ENCODE measurements around the gene KLF1.

The KLF1 gene

DNA sequence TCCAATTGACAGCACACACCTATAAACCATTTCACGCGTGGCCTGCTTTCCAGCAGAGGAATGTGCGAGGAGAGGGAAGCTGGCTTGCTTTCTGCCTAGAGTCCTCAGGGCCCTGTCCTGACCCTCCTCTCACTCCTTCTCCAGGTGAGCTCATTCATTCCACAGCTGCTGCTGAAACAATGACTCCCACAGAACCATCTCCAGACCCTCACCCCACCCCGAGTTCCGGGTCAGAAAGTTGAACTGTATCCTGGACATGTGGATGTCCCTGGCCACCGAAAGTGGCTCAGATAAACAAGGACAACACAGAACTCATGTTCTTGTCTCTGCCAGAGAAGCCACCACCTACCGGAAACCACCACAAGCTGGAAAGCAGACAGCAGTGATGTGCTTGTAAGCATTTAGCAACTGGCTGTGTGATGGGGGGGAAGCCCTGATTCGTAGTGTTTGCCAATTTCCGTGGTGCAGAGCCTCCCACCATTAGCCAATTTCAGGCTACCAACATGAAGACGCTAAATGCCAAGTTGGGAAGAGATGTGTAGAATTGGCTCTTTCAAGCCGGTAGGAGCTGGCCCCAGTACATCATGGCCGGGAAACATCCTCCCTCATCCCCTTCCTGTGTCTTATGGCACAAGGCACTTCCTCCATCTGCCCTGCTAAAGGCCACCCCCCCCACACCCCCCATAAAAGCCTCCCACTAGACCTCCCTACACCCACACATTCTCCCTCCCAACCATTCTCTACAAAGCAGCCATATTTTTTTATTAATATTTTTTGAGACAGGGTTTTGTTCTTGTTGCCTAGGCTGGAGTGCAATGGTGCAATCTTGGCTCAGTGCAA lies 27.1 kb upstream of the KLF1 start:
- H3K27ac Mint-ChIP-seq, result peak overlapping the region; percentile 77 to 99 (median 97)
- no peaks in the 10 kb centered on the region for H3K36me3 Mint-ChIP-seq (ENCODE audit: low read depth)
- H3K4me3 Mint-ChIP-seq, result peak overlapping the region in 1 of 3 experiments; percentile 76
- peaks cover 24% of the 10 kb centered on the region for H3K4me1 Mint-ChIP-seq
- no peak for TF ChIP-seq CTCF (IDR thresholded peaks at IDR 0.05; ENCODE audit: unreplicated experiment in 3 of 3)
- H3K9me3 Mint-ChIP-seq, result no peaks in the 10 kb centered on the region
- no peaks in the 10 kb centered on the region for H3K27me3 Mint-ChIP-seq (ENCODE audit: low read depth)

GRCh38 chr19:12913011-12913561 lies 26.1 kb upstream of the KLF1 start:
- no peak for TF ChIP-seq CTCF (IDR thresholded peaks at IDR 0.05; ENCODE audit: unreplicated experiment in 3 of 3)
- Mint-ChIP-seq H3K27ac (peak overlapping the region; percentile 77 to 99 (median 97)), H3K9me3 (no peaks in the 10 kb centered on the region), H3K27me3 (ENCODE audit: low read depth) (no peaks in the 10 kb centered on the region), H3K4me3 (peak overlapping the region; percentile 14 to 76 (median 42)), H3K4me1 (peaks cover 28% of the 10 kb centered on the region), H3K36me3 (ENCODE audit: low read depth) (no peaks in the 10 kb centered on the region)

- peak overlapping the region; percentile 14 to 76 (median 42) for H3K4me3 Mint-ChIP-seq
Measured at GRCh38 chr19:12912571-12912970, 25.6 kb upstream of the KLF1 start.

DNA sequence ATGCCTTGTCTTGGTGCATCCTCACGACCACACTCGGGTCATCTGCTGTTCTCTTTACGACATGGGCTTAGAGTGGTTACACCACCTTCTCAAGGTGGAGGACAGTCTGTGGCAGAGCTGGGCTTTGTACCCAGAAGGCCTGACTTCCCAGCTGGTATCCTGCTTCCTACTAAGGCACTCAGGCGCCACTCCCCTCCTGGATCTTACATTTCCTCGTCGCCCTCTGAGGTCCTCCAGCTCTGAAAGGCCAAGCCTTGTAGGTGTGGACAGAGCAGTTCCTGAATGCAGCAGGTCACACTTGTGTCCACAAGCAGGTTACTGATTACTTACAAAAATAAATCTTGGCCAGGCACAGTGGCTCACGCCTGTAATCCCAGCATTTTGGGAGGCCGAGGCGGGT lies 20.2 kb upstream of the KLF1 start:
- Mint-ChIP-seq H3K27me3 (ENCODE audit: low read depth) (no peaks in the 10 kb centered on the region), H3K36me3 (ENCODE audit: low read depth) (no peaks in the 10 kb centered on the region), H3K4me3 (no peak overlapping the region), H3K4me1 (peaks cover 7% of the 10 kb centered on the region), H3K9me3 (no peaks in the 10 kb centered on the region), H3K27ac (no peak overlapping the region)
- TF ChIP-seq CTCF (IDR thresholded peaks at IDR 0.05; ENCODE audit: unreplicated experiment in 3 of 3), result no peak

More at GRCh38 chr19:12912571-12912970, 25.6 kb upstream of the KLF1 start:
- Mint-ChIP-seq H3K4me1 (peaks cover 28% of the 10 kb centered on the region), H3K27ac (peak overlapping the region; percentile 77 to 99 (median 97)), H3K27me3 (ENCODE audit: low read depth) (no peaks in the 10 kb centered on the region), H3K9me3 (no peaks in the 10 kb centered on the region), H3K36me3 (ENCODE audit: low read depth) (no peaks in the 10 kb centered on the region)
- TF ChIP-seq CTCF (IDR thresholded peaks at IDR 0.05; ENCODE audit: unreplicated experiment in 3 of 3), result no peak

GRCh38 chr19:12899891-12900518 lies 13.0 kb upstream of the KLF1 start:
- no peak overlapping the region for H3K4me3 Mint-ChIP-seq
- H3K9me3 Mint-ChIP-seq, result no peaks in the 10 kb centered on the region
- H3K36me3 Mint-ChIP-seq (ENCODE audit: low read depth), result peaks cover 2% of the 10 kb centered on the region
- no peaks in the 10 kb centered on the region for H3K27me3 Mint-ChIP-seq (ENCODE audit: low read depth)
- H3K4me1 Mint-ChIP-seq, result no peaks in the 10 kb centered on the region
- TF ChIP-seq CTCF (IDR thresholded peaks at IDR 0.05; ENCODE audit: unreplicated experiment in 3 of 3), result no peak
- no peak overlapping the region for H3K27ac Mint-ChIP-seq

Measured in nephron (organoid).